Neural cell (in vitro differentiated cells): ENCODE measurements around the gene PTPN3. TPM values are rescaled to one million over a fixed set of nuclear protein-coding genes. Genes with fewer than 3 reads are reported as not detected.

ENCODE experiments used
- H2AFZ ChIP-seq: fragments of 200-600, 300-800 bp; sonication (generic), shearing (Covaris generic); 2 replicates; pipeline ENCODE4 v1.6.0; 2014; ENCODE audit warnings: low read depth, mild to moderate bottlenecking, antibody characterized with exemption, low read length, moderate library complexity
- H3F3A ChIP-seq: fragments of 200-600 bp; shearing (Covaris generic); 2 replicates; pipeline ENCODE4 v1.6.1; 2016; ENCODE audit warnings: mild to moderate bottlenecking, moderate library complexity, mixed read lengths, antibody characterized with exemption, low read length; ENCODE audit not compliant: insufficient read depth, poor library complexity, severe bottlenecking
- H3K27ac ChIP-seq: fragments of 200-600, 300-800 bp; sonication (generic), shearing (Covaris generic); 2 replicates; pipeline ENCODE4 v1.5.1; 2014; ENCODE audit warnings: mild to moderate bottlenecking, low read length, moderate library complexity
- H3K27me3 ChIP-seq: fragments of 300-800, 200-600 bp; sonication (generic), shearing (Covaris generic); 2 replicates; pipeline ENCODE4 v1.6.0; 2014; ENCODE audit warnings: mild to moderate bottlenecking, low read depth, low read length, moderate library complexity; ENCODE audit not compliant: insufficient read depth
- H3K36me3 ChIP-seq: fragments of 300-800, 200-600 bp; sonication (generic), shearing (Covaris generic); 2 replicates; pipeline ENCODE4 v1.5.1; 2014; ENCODE audit warnings: mild to moderate bottlenecking, antibody characterized with exemption, low read length, moderate library complexity; ENCODE audit not compliant: insufficient read depth
- H3K4me2 ChIP-seq: fragments of 300-800, 200-600 bp; sonication (generic), shearing (Covaris generic); 2 replicates; pipeline ENCODE4 v1.6.0; 2014; ENCODE audit warnings: mild to moderate bottlenecking, low read length
- H3K4me3 ChIP-seq: fragments of 300-800, 200-600 bp; sonication (generic), shearing (Covaris generic); 2 replicates; pipeline ENCODE4 v1.5.1; 2014; ENCODE audit warnings: mild to moderate bottlenecking, low read length, moderate library complexity
- H3K79me2 ChIP-seq: fragments of 200-600 bp; shearing (Covaris generic); replicated peaks from 2 replicates; pipeline ENCODE4 v1.6.0; 2014; ENCODE audit warnings: mild to moderate bottlenecking, low read length, moderate library complexity; ENCODE audit not compliant: insufficient read depth
- H3K9ac ChIP-seq: fragments of 300-800, 200-600 bp; sonication (generic), shearing (Covaris generic); 2 replicates; pipeline ENCODE4 v1.6.1; 2016; ENCODE audit warnings: mild to moderate bottlenecking, low read length, mixed read lengths
- H3K9me2 ChIP-seq: fragments of 200-600 bp; shearing (Covaris generic); 2 replicates; pipeline ENCODE4 v1.6.1; 2016; ENCODE audit warnings: mild to moderate bottlenecking, low read length, mixed read lengths; ENCODE audit not compliant: insufficient read depth
- H3K9me3 ChIP-seq: fragments of 200-600, 300-800 bp; sonication (generic), shearing (Covaris generic); 2 replicates; pipeline ENCODE4 v1.6.1; 2016; ENCODE audit warnings: mild to moderate bottlenecking, mixed run types, low read length, moderate library complexity, mixed read lengths
- H4K20me1 ChIP-seq: fragments of 200-600 bp; shearing (Covaris generic); 2 replicates; pipeline ENCODE4 v1.6.1; 2016; ENCODE audit warnings: mild to moderate bottlenecking, mixed run types; ENCODE audit not compliant: insufficient read depth
- EP300 ChIP-seq: fragments of 450-650 bp; conservative IDR thresholded peaks from 2 replicates; pipeline ENCODE4 v1.6.1; 2014; ENCODE audit warnings: antibody characterized with exemption, mild to moderate bottlenecking, moderate library complexity; ENCODE audit not compliant: poor library complexity, severe bottlenecking
- EZH2 ChIP-seq: fragments of 200-600, 300-800 bp; shearing (Covaris generic), sonication (generic); IDR thresholded peaks from 2 replicates; pipeline ENCODE4 v1.6.1; 2014; ENCODE audit warnings: antibody characterized with exemption, low read length, borderline replicate concordance, mild to moderate bottlenecking; ENCODE audit not compliant: insufficient read depth, poor library complexity, severe bottlenecking
- MXI1 ChIP-seq: fragments of 450-650 bp; conservative IDR thresholded peaks from 2 replicates; pipeline ENCODE4 v1.6.1; 2014; ENCODE audit warnings: antibody characterized with exemption, mild to moderate bottlenecking; ENCODE audit not compliant: poor library complexity, severe bottlenecking
- POLR2AphosphoS5 ChIP-seq: IDR thresholded peaks from 2 replicates; pipeline ENCODE4 v1.6.1; 2012
- RAD21 ChIP-seq: fragments of 450-650 bp; conservative IDR thresholded peaks from 2 replicates; pipeline ENCODE4 v1.6.1; 2014; ENCODE audit warnings: antibody characterized with exemption, mild to moderate bottlenecking, moderate library complexity
- SMC3 ChIP-seq: fragments of 450-650 bp; conservative IDR thresholded peaks from 2 replicates; pipeline ENCODE4 v1.6.1; 2014; ENCODE audit warnings: antibody characterized with exemption, mild to moderate bottlenecking, moderate library complexity; ENCODE audit not compliant: poor library complexity
- TAF1 ChIP-seq: IDR thresholded peaks from 2 replicates; pipeline ENCODE4 v1.6.1; 2012; ENCODE audit warnings: low read depth
- polyA plus RNA-seq: library from polyadenylated mRNA; depleted of rRNA; stranded (reverse); fragments of >200 nt; gene quantifications from 2 replicates; pipeline ENCODE4 v1.2.3, GENCODE V29; 2014
- TF ChIP-seq, protein P1 (sequence below): fragments of 450-650 bp; IDR thresholded peaks from 2 replicates; pipeline ENCODE4 v1.5.1; 2014; ENCODE audit warnings: antibody characterized with exemption, mild to moderate bottlenecking, moderate library complexity; ENCODE audit not compliant: poor library complexity, severe bottlenecking
- TF ChIP-seq, protein P2 (sequence below): IDR thresholded peaks from 2 replicates; pipeline ENCODE4 v1.6.1; 2012; ENCODE audit warnings: borderline replicate concordance

PTPN3 gene
- polyA plus RNA-seq, 1 donor from 2014 or later, result 3.8 TPM

DNA sequence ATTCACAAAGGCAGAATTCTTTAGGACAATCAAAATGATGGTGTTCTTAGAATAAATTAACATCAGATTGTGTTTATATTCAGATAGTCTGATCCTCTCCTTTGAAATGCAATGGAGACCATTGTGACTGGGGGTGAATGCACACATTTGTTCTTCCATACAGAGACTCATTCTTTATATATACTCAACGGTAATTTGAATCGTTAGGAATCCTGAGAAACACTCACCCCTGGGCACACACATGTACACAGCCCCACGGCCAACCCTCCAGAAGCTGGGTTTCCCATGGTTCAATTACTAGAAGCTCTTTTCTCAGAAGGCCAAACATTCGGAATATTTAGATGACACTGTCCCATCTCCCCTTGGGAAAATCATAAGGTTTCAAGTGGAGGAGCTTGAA, 119.8 kb downstream of the PTPN3 start:
- no peaks in the 10 kb centered on the region for H3K9me3 ChIP-seq
- no peaks in the 10 kb centered on the region for H3K79me2 ChIP-seq
- H3K36me3 ChIP-seq, result no peaks in the 10 kb centered on the region
- no peak overlapping the region for H3K4me2 ChIP-seq
- no peaks in the 10 kb centered on the region for H3F3A ChIP-seq
- no peak overlapping the region for H3K4me3 ChIP-seq
- TF ChIP-seq POLR2AphosphoS5 (no peak), SMC3 (no peak), TAF1 (no peak), RAD21 (no peak), EP300 (no peak), MXI1 (no peak), EZH2 (no peak)
- TF ChIP-seq, protein P1, sequence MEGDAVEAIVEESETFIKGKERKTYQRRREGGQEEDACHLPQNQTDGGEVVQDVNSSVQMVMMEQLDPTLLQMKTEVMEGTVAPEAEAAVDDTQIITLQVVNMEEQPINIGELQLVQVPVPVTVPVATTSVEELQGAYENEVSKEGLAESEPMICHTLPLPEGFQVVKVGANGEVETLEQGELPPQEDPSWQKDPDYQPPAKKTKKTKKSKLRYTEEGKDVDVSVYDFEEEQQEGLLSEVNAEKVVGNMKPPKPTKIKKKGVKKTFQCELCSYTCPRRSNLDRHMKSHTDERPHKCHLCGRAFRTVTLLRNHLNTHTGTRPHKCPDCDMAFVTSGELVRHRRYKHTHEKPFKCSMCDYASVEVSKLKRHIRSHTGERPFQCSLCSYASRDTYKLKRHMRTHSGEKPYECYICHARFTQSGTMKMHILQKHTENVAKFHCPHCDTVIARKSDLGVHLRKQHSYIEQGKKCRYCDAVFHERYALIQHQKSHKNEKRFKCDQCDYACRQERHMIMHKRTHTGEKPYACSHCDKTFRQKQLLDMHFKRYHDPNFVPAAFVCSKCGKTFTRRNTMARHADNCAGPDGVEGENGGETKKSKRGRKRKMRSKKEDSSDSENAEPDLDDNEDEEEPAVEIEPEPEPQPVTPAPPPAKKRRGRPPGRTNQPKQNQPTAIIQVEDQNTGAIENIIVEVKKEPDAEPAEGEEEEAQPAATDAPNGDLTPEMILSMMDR, result no peak
- TF ChIP-seq, protein P2, sequence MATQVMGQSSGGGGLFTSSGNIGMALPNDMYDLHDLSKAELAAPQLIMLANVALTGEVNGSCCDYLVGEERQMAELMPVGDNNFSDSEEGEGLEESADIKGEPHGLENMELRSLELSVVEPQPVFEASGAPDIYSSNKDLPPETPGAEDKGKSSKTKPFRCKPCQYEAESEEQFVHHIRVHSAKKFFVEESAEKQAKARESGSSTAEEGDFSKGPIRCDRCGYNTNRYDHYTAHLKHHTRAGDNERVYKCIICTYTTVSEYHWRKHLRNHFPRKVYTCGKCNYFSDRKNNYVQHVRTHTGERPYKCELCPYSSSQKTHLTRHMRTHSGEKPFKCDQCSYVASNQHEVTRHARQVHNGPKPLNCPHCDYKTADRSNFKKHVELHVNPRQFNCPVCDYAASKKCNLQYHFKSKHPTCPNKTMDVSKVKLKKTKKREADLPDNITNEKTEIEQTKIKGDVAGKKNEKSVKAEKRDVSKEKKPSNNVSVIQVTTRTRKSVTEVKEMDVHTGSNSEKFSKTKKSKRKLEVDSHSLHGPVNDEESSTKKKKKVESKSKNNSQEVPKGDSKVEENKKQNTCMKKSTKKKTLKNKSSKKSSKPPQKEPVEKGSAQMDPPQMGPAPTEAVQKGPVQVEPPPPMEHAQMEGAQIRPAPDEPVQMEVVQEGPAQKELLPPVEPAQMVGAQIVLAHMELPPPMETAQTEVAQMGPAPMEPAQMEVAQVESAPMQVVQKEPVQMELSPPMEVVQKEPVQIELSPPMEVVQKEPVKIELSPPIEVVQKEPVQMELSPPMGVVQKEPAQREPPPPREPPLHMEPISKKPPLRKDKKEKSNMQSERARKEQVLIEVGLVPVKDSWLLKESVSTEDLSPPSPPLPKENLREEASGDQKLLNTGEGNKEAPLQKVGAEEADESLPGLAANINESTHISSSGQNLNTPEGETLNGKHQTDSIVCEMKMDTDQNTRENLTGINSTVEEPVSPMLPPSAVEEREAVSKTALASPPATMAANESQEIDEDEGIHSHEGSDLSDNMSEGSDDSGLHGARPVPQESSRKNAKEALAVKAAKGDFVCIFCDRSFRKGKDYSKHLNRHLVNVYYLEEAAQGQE, result no peak
- no peak overlapping the region for H3K27ac ChIP-seq
- no peaks in the 10 kb centered on the region for H4K20me1 ChIP-seq
- H3K9me2 ChIP-seq, result no peaks in the 10 kb centered on the region
- no peaks in the 10 kb centered on the region for H3K27me3 ChIP-seq
- H3K9ac ChIP-seq, result no peak overlapping the region
- no peak overlapping the region for H2AFZ ChIP-seq

DNA sequence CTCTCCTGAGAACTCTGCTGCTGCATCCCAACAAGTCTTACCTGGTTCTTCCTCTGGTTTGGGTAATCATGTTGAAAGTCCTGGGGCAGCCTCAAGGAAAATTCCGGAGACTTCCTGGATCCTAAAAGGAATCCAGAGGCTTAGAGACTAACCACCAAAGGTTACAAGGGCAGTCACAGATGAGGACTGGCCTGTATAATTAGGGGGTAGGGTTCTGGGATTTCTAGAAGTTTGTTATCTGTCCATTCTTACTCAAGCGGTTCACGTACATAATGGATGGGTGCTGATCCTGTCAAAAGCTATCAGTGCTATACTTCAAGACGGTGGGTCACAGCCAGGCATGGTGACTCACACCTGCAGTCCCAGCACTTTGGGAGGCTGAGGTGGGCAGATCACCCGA, 125.9 kb downstream of the PTPN3 start:
- no peak overlapping the region for H3K4me2 ChIP-seq
- no peak for TF ChIP-seq POLR2AphosphoS5
- no peak for TF ChIP-seq EZH2
- no peak for TF ChIP-seq RAD21
- TF ChIP-seq, protein P1, result no peak
- TF ChIP-seq MXI1, result no peak
- no peak for TF ChIP-seq SMC3
- no peak for TF ChIP-seq TAF1
- TF ChIP-seq EP300, result no peak
- TF ChIP-seq, protein P2, result no peak
- no peaks in the 10 kb centered on the region for H3K9me2 ChIP-seq
- H3K36me3 ChIP-seq, result no peaks in the 10 kb centered on the region
- H3K9me3 ChIP-seq, result no peaks in the 10 kb centered on the region
- no peaks in the 10 kb centered on the region for H3F3A ChIP-seq
- no peaks in the 10 kb centered on the region for H3K27me3 ChIP-seq
- H3K9ac ChIP-seq, result no peak overlapping the region
- no peaks in the 10 kb centered on the region for H3K79me2 ChIP-seq
- no peak overlapping the region for H3K27ac ChIP-seq
- H2AFZ ChIP-seq, result no peak overlapping the region
- no peak overlapping the region for H3K4me3 ChIP-seq
- no peaks in the 10 kb centered on the region for H4K20me1 ChIP-seq
